ENCODE data around the gene OR2S2.

OR2S2 gene

DNA sequence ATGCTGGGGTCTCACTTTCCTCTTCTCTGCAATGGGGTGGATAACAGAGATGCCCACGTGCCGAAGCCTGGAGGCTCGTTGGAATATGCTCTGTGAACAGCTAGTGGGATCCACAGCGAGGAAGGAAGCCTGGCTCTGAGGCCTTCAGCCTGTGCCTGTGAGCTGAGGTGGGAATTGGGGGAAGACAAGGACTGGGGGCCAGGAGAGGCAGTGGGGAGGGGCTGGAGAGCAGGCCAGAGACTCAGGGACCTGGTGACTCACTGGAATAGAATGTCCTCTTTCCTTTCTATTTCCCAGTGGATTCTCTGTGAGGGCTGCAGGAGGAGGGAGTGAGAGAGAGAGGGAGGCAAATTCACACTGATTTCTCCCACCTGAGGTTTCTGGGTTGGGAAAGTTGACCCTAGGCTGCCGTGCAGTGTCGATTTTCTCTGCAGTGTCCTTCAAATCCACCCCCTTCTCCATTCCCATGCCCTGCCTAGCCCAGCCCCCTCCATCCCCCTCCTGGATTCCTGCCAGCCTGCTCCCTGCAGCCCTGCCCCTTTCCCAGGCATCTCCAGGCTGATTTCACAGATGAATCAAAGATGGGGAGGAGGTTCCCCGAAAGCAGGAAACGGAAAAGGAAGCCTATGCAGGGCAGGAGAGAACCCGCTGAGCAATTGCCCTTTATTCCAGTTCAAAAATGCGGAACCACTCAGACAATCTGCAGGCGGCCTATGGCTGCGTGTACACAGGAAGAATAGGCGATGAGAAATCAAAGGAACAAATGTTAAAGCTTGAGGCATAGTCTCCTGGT, 50.0 kb downstream of the OR2S2 start:
- no peak for FAIRE-seq
